GM23338 (cell line): Measurements from ENCODE around the gene GTF3C1.

Experiments used
- CTCF ChIP-seq, 2 experiments: fragments of 200-600 bp in 1 of 2; sonication (generic) in 1 of 2; conservative IDR thresholded peaks; 2 replicates each; pipeline versions ENCODE4 v1.5.1 to v1.6.1; 2016 to 2017; ENCODE audit warnings: antibody characterized with exemption in 2 of 2, low read depth in 2 of 2, mild to moderate bottlenecking in 2 of 2, moderate library complexity in 1 of 2
- EZH2 ChIP-seq: fragments of 200-600 bp; sonication (generic); IDR thresholded peaks from one replicate; pipeline ENCODE4 v1.8.0; 2017; ENCODE audit warnings: antibody characterized with exemption, mild to moderate bottlenecking, low read depth; ENCODE audit not compliant: unreplicated experiment
- EZH2phosphoT487 ChIP-seq: fragments of 200-600 bp; sonication (generic); IDR thresholded peaks from one replicate; pipeline ENCODE4 v1.8.1; 2018; ENCODE audit warnings: antibody characterized with exemption; ENCODE audit not compliant: unreplicated experiment
- NANOG ChIP-seq: IDR thresholded peaks from 2 replicates; pipeline ENCODE4 v1.6.1; 2016; ENCODE audit warnings: antibody characterized with exemption, borderline replicate concordance
- POLR2AphosphoS5 ChIP-seq: IDR thresholded peaks from 2 replicates; pipeline ENCODE4 v1.6.1; 2016; ENCODE audit warnings: antibody characterized with exemption, low read depth
- ZNF331 ChIP-seq: fragments of 250-450 bp; sonication (Bioruptor Pico); IDR thresholded peaks from 2 replicates; pipeline ENCODE4 v1.5.0; 2020; ENCODE audit warnings: low read depth, mild to moderate bottlenecking, moderate library complexity
- TF ChIP-seq, protein P1 (sequence below): fragments of 250-450 bp; sonication (Bioruptor Pico); IDR thresholded peaks from 2 replicates; pipeline ENCODE4 v1.5.0; 2020; ENCODE audit warnings: mild to moderate bottlenecking, moderate library complexity

DNA sequence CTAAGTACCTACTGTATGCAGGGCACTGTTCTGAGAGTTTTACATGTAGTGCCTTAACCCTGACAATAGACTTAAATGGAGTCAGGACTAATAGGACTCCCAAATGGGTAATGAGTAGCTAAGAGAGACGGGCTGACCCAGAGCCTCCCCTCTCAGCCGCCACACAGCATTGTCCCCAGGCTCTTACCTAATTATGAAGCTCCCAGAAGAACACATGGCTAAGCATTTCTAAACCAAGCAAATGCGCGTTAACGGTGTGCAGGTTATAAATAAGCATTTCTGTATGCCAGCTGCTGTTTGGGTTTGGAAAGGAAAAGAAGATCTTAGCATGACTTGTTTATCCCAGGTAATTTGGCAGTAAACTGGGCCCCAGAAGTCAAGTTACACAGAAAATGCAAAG lies 14.5 kb upstream of the GTF3C1 start:
- TF ChIP-seq NANOG (no peak), CTCF (conservative IDR thresholded peaks at IDR 0.05; ENCODE audit: low read depth in 2 of 2) (no peak), POLR2AphosphoS5 (no peak), EZH2 (no peak), ZNF331 (CRISPR knock-in tag) (no peak), EZH2phosphoT487 (no peak)
- TF ChIP-seq, protein P1, sequence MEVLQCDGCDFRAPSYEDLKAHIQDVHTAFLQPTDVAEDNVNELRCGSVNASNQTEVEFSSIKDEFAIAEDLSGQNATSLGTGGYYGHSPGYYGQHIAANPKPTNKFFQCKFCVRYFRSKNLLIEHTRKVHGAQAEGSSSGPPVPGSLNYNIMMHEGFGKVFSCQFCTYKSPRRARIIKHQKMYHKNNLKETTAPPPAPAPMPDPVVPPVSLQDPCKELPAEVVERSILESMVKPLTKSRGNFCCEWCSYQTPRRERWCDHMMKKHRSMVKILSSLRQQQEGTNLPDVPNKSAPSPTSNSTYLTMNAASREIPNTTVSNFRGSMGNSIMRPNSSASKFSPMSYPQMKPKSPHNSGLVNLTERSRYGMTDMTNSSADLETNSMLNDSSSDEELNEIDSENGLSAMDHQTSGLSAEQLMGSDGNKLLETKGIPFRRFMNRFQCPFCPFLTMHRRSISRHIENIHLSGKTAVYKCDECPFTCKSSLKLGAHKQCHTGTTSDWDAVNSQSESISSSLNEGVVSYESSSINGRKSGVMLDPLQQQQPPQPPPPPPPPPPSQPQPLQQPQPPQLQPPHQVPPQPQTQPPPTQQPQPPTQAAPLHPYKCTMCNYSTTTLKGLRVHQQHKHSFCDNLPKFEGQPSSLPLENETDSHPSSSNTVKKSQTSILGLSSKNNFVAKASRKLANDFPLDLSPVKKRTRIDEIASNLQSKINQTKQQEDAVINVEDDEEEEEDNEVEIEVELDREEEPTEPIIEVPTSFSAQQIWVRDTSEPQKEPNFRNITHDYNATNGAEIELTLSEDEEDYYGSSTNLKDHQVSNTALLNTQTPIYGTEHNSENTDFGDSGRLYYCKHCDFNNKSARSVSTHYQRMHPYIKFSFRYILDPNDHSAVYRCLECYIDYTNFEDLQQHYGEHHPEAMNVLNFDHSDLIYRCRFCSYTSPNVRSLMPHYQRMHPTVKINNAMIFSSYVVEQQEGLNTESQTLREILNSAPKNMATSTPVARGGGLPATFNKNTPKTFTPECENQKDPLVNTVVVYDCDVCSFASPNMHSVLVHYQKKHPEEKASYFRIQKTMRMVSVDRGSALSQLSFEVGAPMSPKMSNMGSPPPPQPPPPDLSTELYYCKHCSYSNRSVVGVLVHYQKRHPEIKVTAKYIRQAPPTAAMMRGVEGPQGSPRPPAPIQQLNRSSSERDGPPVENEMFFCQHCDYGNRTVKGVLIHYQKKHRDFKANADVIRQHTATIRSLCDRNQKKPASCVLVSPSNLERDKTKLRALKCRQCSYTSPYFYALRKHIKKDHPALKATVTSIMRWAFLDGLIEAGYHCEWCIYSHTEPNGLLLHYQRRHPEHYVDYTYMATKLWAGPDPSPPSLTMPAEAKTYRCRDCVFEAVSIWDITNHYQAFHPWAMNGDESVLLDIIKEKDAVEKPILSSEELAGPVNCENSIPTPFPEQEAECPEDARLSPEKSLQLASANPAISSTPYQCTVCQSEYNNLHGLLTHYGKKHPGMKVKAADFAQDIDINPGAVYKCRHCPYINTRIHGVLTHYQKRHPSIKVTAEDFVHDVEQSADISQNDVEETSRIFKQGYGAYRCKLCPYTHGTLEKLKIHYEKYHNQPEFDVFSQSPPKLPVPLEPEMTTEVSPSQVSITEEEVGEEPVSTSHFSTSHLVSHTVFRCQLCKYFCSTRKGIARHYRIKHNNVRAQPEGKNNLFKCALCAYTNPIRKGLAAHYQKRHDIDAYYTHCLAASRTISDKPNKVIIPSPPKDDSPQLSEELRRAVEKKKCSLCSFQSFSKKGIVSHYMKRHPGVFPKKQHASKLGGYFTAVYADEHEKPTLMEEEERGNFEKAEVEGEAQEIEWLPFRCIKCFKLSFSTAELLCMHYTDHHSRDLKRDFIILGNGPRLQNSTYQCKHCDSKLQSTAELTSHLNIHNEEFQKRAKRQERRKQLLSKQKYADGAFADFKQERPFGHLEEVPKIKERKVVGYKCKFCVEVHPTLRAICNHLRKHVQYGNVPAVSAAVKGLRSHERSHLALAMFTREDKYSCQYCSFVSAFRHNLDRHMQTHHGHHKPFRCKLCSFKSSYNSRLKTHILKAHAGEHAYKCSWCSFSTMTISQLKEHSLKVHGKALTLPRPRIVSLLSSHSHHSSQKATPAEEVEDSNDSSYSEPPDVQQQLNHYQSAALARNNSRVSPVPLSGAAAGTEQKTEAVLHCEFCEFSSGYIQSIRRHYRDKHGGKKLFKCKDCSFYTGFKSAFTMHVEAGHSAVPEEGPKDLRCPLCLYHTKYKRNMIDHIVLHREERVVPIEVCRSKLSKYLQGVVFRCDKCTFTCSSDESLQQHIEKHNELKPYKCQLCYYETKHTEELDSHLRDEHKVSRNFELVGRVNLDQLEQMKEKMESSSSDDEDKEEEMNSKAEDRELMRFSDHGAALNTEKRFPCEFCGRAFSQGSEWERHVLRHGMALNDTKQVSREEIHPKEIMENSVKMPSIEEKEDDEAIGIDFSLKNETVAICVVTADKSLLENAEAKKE (CRISPR knock-in tag), result no peak
